ACC112 (cell line): ENCODE results near the gene GRIN3B.

Experiments used
- H2AFZ ChIP-seq: fragments of 200-600 bp; sonication (generic); one replicate; pipeline ENCODE4 v1.6.0; 2017; ENCODE audit warnings: antibody characterized with exemption, low read length; ENCODE audit not compliant: unreplicated experiment
- H3K27ac ChIP-seq: fragments of 200-600 bp; sonication (generic); 2 replicates; pipeline ENCODE4 v1.5.1; 2014; ENCODE audit warnings: low read depth, mild to moderate bottlenecking, antibody characterized with exemption, low read length, moderate library complexity
- H3K27me3 ChIP-seq: fragments of 200-600 bp; sonication (generic); 2 replicates; pipeline ENCODE4 v1.6.1; 2014; ENCODE audit warnings: mild to moderate bottlenecking, antibody characterized with exemption, low read length, moderate library complexity, mixed read lengths; ENCODE audit not compliant: insufficient read depth
- H3K36me3 ChIP-seq: fragments of 200-600 bp; sonication (generic); 2 replicates; pipeline ENCODE4 v1.6.1; 2016; ENCODE audit warnings: mild to moderate bottlenecking, antibody characterized with exemption, low read length, moderate library complexity, mixed read lengths; ENCODE audit not compliant: insufficient read depth
- H3K4me1 ChIP-seq: fragments of 200-600 bp; sonication (generic); one replicate; pipeline ENCODE4 v1.6.1; 2016; ENCODE audit warnings: low read length, mixed read lengths; ENCODE audit not compliant: insufficient read depth, unreplicated experiment, control insufficient read depth
- H3K4me3 ChIP-seq: fragments of 200-600 bp; sonication (generic); 2 replicates; pipeline ENCODE4 v1.5.1; 2014; ENCODE audit warnings: mild to moderate bottlenecking, low read depth, low read length
- H3K79me2 ChIP-seq: fragments of 200-600 bp; sonication (generic); one replicate; pipeline ENCODE4 v1.6.0; 2016; ENCODE audit warnings: low read length; ENCODE audit not compliant: control insufficient read depth, unreplicated experiment, insufficient read depth

Gene GRIN3B

DNA sequence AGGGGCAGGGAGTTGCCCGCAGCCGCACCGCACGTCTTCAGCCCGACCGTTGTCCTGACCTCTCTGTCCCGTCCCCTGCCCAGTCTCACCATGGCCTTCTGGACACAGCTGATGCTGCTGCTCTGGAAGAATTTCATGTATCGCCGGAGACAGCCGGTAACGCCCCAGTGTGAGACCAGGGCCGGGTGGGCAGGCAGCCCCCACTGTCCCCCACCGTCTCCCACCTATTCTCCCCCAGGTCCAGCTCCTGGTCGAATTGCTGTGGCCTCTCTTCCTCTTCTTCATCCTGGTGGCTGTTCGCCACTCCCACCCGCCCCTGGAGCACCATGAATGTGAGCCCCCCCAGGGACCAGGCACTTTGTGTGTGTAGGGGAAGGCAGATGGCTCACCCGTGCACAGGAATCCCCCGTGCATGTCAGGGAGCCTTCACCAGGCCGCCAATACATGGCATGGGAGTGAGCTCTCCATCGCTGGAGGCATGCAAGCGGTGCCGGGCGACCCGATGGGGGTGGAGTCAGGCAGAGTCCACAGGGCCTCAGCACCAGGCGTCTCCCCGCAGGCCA, 41.1 kb downstream of the GRIN3B start:
- Histone ChIP-seq H3K4me3 (peak overlapping the region; percentile 75), H3K36me3 (no peaks in the 10 kb centered on the region), H2AFZ (no peak overlapping the region), H3K27ac (no peak overlapping the region), H3K27me3 (no peaks in the 10 kb centered on the region), H3K4me1 (peaks cover 4% of the 10 kb centered on the region), H3K79me2 (no peaks in the 10 kb centered on the region)

- no peaks in the 10 kb centered on the region for H3K36me3 ChIP-seq
- H2AFZ ChIP-seq = no peak overlapping the region
- H3K79me2 ChIP-seq = no peaks in the 10 kb centered on the region
- H3K4me3 ChIP-seq = no peak overlapping the region
- peaks cover 4% of the 10 kb centered on the region for H3K4me1 ChIP-seq
- no peak overlapping the region for H3K27ac ChIP-seq
- no peaks in the 10 kb centered on the region for H3K27me3 ChIP-seq
Measured at GRCh38 chr19:1041835-1042685, 41.8 kb downstream of the GRIN3B start.

GRCh38 chr19:1042689-1043511, 42.7 kb downstream of the GRIN3B start:
- Histone ChIP-seq H3K4me1 (peaks cover 2% of the 10 kb centered on the region), H3K27me3 (no peaks in the 10 kb centered on the region), H3K36me3 (no peaks in the 10 kb centered on the region), H2AFZ (no peak overlapping the region), H3K27ac (no peak overlapping the region), H3K4me3 (no peak overlapping the region), H3K79me2 (no peaks in the 10 kb centered on the region)

- Histone ChIP-seq H2AFZ (no peak overlapping the region), H3K36me3 (no peaks in the 10 kb centered on the region), H3K4me1 (no peaks in the 10 kb centered on the region), H3K27me3 (no peaks in the 10 kb centered on the region), H3K4me3 (no peak overlapping the region), H3K27ac (no peak overlapping the region), H3K79me2 (no peaks in the 10 kb centered on the region)
Measured at GRCh38 chr19:1045247-1045603, 45.0 kb downstream of the GRIN3B start.

- Histone ChIP-seq H3K27ac (no peak overlapping the region), H2AFZ (no peak overlapping the region), H3K4me1 (no peaks in the 10 kb centered on the region), H3K4me3 (no peak overlapping the region), H3K79me2 (no peaks in the 10 kb centered on the region), H3K36me3 (no peaks in the 10 kb centered on the region), H3K27me3 (no peaks in the 10 kb centered on the region)
Measured at GRCh38 chr19:1046117-1046626, 46.0 kb downstream of the GRIN3B start.

DNA sequence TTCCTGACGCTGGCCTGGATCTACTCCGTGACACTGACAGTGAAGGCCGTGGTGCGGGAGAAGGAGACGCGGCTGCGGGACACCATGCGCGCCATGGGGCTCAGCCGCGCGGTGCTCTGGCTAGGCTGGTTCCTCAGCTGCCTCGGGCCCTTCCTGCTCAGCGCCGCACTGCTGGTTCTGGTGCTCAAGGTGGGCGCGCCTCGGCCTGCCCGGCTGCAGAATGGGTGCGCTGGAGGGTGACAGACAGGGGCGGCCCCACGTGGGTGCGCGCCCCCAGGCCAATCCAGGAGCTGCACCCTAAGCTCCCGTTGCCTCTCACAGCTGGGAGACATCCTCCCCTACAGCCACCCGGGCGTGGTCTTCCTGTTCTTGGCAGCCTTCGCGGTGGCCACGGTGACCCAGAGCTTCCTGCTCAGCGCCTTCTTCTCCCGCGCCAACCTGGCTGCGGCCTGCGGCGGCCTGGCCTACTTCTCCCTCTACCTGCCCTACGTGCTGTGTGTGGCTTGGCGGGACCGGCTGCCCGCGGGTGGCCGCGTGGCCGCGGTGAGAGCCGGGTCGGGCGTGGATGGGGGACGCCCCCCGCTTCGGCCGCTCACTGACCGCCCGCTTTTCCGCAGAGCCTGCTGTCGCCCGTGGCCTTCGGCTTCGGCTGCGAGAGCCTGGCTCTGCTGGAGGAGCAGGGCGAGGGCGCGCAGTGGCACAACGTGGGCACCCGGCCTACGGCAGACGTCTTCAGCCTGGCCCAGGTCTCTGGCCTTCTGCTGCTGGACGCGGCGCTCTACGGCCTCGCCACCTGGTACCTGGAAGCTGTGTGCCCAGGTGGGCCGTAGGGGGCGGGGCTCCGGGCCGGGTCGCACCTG, 46.8 kb downstream of the GRIN3B start:
- Histone ChIP-seq H2AFZ (no peak overlapping the region), H3K27ac (no peak overlapping the region), H3K4me3 (no peak overlapping the region), H3K4me1 (no peaks in the 10 kb centered on the region), H3K27me3 (no peaks in the 10 kb centered on the region), H3K36me3 (no peaks in the 10 kb centered on the region), H3K79me2 (no peaks in the 10 kb centered on the region)

GRCh38 chr19:1047696-1048147, 47.5 kb downstream of the GRIN3B start:
- H3K36me3 ChIP-seq = no peaks in the 10 kb centered on the region
- no peak overlapping the region for H2AFZ ChIP-seq
- no peak overlapping the region for H3K4me3 ChIP-seq
- H3K4me1 ChIP-seq = no peaks in the 10 kb centered on the region
- no peaks in the 10 kb centered on the region for H3K27me3 ChIP-seq
- no peaks in the 10 kb centered on the region for H3K79me2 ChIP-seq
- H3K27ac ChIP-seq = no peak overlapping the region

DNA sequence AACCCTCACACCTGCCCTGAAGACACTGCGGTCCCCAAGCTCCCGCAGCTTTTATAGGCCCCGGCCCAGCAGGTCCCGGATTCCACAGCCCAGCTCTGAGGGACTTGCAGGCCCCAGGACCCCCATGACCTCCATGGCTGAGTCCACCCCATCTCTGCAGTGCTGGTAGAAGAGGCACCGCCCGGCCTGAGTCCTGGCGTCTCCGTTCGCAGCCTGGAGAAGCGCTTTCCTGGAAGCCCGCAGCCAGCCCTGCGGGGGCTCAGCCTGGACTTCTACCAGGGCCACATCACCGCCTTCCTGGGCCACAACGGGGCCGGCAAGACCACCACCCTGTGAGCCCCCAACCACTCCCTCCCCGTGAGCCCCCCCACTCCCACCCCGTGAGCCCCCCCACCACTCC, 48.9 kb downstream of the GRIN3B start:
- Histone ChIP-seq H3K4me3 (no peak overlapping the region), H2AFZ (no peak overlapping the region)

GRCh38 chr19:1049800-1050199, 49.6 kb downstream of the GRIN3B start:
- Histone ChIP-seq H3K27ac (no peak overlapping the region), H2AFZ (no peak overlapping the region), H3K27me3 (no peaks in the 10 kb centered on the region), H3K4me3 (no peak overlapping the region), H3K4me1 (no peaks in the 10 kb centered on the region), H3K36me3 (no peaks in the 10 kb centered on the region), H3K79me2 (no peaks in the 10 kb centered on the region)

More for the DNA sequence above, 48.9 kb downstream of the GRIN3B start:
- H3K79me2 ChIP-seq = no peaks in the 10 kb centered on the region
- no peak overlapping the region for H3K27ac ChIP-seq
- H3K27me3 ChIP-seq = no peaks in the 10 kb centered on the region
- H3K36me3 ChIP-seq = no peaks in the 10 kb centered on the region
- H3K4me1 ChIP-seq = no peaks in the 10 kb centered on the region
